GM21528 (cell line): Measurements from ENCODE around the gene PLXNA3.
A peak's percentile ranks its signal among the peaks of the same experiment; 100 is the strongest.

Experiments used
- ATAC-seq: cut with Tn5 transposase; IDR thresholded peaks from one replicate; pipeline ENCODE4 v1.9.1; 2021; ENCODE audit warnings: mild to moderate bottlenecking, moderate library complexity; ENCODE audit not compliant: unreplicated experiment, low FRiP score

The PLXNA3 gene

GRCh38 chrX:154434394-154435168 lies 23.5 kb upstream of the PLXNA3 start:
- ATAC-seq, result no peak

- no peak for ATAC-seq
These were observed 22.8 kb upstream of the PLXNA3 start for GRCh38 chrX:154435171-154435733.

- ATAC-seq, result no peak
These were observed 21.6 kb upstream of the PLXNA3 start for GRCh38 chrX:154436374-154436982.

- no peak for ATAC-seq
These were observed 20.9 kb upstream of the PLXNA3 start, which contains the start of gene GDI1 for GRCh38 chrX:154436983-154437752. Gene GDI1 (plus strand): TSS chrX:154437154. CDS start chrX:154437255, 101 bp downstream.

GRCh38 chrX:154437971-154438893 lies 19.8 kb upstream of the PLXNA3 start:
- no peak for ATAC-seq

- ATAC-seq, result no peak
These were observed 18.2 kb upstream of the PLXNA3 start for GRCh38 chrX:154439841-154440240.

GRCh38 chrX:154440623-154441357 lies 17.3 kb upstream of the PLXNA3 start:
- no peak for ATAC-seq

- ATAC-seq, result no peak
These were observed 16.5 kb upstream of the PLXNA3 start for GRCh38 chrX:154441564-154441963.

GRCh38 chrX:154441984-154442707 lies 15.9 kb upstream of the PLXNA3 start:
- no peak for ATAC-seq

GRCh38 chrX:154443479-154443910 lies 14.6 kb upstream of the PLXNA3 start:
- ATAC-seq, result peak; percentile 13

GRCh38 chrX:154443992-154444754 lies 13.9 kb upstream of the PLXNA3 start, which contains the start of gene FAM50A:
Gene FAM50A (plus strand): TSS chrX:154444141. CDS start chrX:154444236, 95 bp downstream.
- peak; percentile 59 for ATAC-seq

- no peak for ATAC-seq
These were observed 13.3 kb upstream of the PLXNA3 start for GRCh38 chrX:154444755-154445246.

- no peak for ATAC-seq
These were observed 12.3 kb upstream of the PLXNA3 start for GRCh38 chrX:154445776-154446175.

GRCh38 chrX:154446430-154446829 lies 11.7 kb upstream of the PLXNA3 start:
- no peak for ATAC-seq

- ATAC-seq, result no peak
These were observed 9.6 kb upstream of the PLXNA3 start for GRCh38 chrX:154448484-154448883.

GRCh38 chrX:154449618-154450017 lies 8.5 kb upstream of the PLXNA3 start:
- no peak for ATAC-seq

GRCh38 chrX:154450312-154450711 lies 7.8 kb upstream of the PLXNA3 start:
- no peak for ATAC-seq
